Kidney (tissue), 14 donors: ENCODE measurements around the gene SFT2D3. TPM values are rescaled to one million over a fixed set of nuclear protein-coding genes. Genes with fewer than 3 reads are reported as not detected.
A peak's percentile ranks its signal among the peaks of the same experiment; 100 is the strongest.

Experiments used
- DNase-seq, 5 donors: peaks; one replicate each; pipeline ENCODE4 v3.0.0-alpha.2; 2013 to 2020
- FAIRE-seq: peaks from 2 replicates; lab custom pipeline; 2012; peaks lifted over from hg19 to GRCh38; lab: Jason Lieb, UNC
- H3K27ac ChIP-seq, 2 donors: one replicate each; pipeline ENCODE4 v1.7.0; 2013; ENCODE audit warnings: low read depth in 2 of 2, low read length in 2 of 2, inconsistent platforms in 1 of 2
- H3K27me3 ChIP-seq: one replicate; pipeline ENCODE4 v1.7.1; 2013; ENCODE audit warnings: low read length, inconsistent platforms; ENCODE audit not compliant: control insufficient read depth, insufficient read depth
- H3K36me3 ChIP-seq, 3 donors: one replicate each; pipeline versions ENCODE4 v1.7.0 to v1.7.1; 2013; ENCODE audit warnings: low read length in 3 of 3, control low read depth in 1 of 3, inconsistent platforms in 1 of 3; ENCODE audit not compliant: insufficient read depth in 3 of 3, control insufficient read depth in 2 of 3
- H3K4me1 ChIP-seq, 3 donors: one replicate each; pipeline versions ENCODE4 v1.7.0 to v1.7.1; 2013; ENCODE audit warnings: low read length in 3 of 3, inconsistent platforms in 1 of 3, low read depth in 1 of 3; ENCODE audit not compliant: control insufficient read depth in 2 of 3, insufficient read depth in 2 of 3
- H3K4me3 ChIP-seq, 3 donors: one replicate each; pipeline versions ENCODE4 v1.7.0 to v1.8.1; 2013; ENCODE audit warnings: low read length in 3 of 3, control low read depth in 1 of 3, inconsistent platforms in 1 of 3
- H3K9ac ChIP-seq, 3 donors: one replicate each; pipeline versions ENCODE4 v1.7.0 to v1.7.1; 2013; ENCODE audit warnings: low read length in 3 of 3, control low read depth in 1 of 3, inconsistent platforms in 1 of 3
- H3K9me3 ChIP-seq, 3 donors: one replicate each; pipeline versions ENCODE4 v1.7.0 to v1.7.1; 2013; ENCODE audit warnings: low read length in 3 of 3, control low read depth in 1 of 3, inconsistent platforms in 1 of 3; ENCODE audit not compliant: control insufficient read depth in 2 of 3, insufficient read depth in 1 of 3
- CTCF ChIP-seq: IDR thresholded peaks from 3 replicates; pipeline ENCODE4 v1.5.1; 2012; ENCODE audit warnings: mild to moderate bottlenecking, moderate library complexity, borderline replicate concordance; ENCODE audit not compliant: insufficient read depth; ENCODE audit errors: extremely low read depth
- intact Hi-C: fragments of 100-400 bp; cut with DNase I; formaldehyde crosslinking; loops from one replicate; pipeline ENCODE4 v1.11.1; 2022
- polyA plus RNA-seq: library from polyadenylated mRNA; stranded (reverse); fragments of 350-450 nt; fragmentation: Illumina TruSeq; extraction: RNeasy Lipid Tissue Mini Kit (QIAGEN cat#74804); gene quantifications from one replicate; pipeline ENCODE4 v1.2.3, GENCODE V29; 2014; ENCODE audit warnings: low read depth, low replicate concordance; ENCODE audit not compliant: insufficient read depth
- total RNA-seq: library from RNA; stranded (reverse); fragmentation: NEBNext Ultra II Directional; extraction: Animal tissue kit (Norgen Biotek cat#: 25700); gene quantifications from one replicate; pipeline ENCODE4 v1.2.1, GENCODE V29; 2021
- donor health status: control.
- donor health status: control.
- donor health status: control.
- donor health status: control.
- donor health status: control.
- donor health status: DM: yes; HTN: yes; CAD: no.
- donor health status: Normal renal cell carcinoma (clear cell type).

SFT2D3 gene
- total and polyA plus RNA-seq, 2 donors from 2014 or later: 5.1 to 9.3 TPM

GRCh38 chr2:127700527-127701192, 637 bp upstream of the SFT2D3 start:
- peak overlapping the region; percentile 70 to 89 (median 84) for H3K9ac ChIP-seq
- peak; percentile 46 to 85 (median 51) for DNase-seq
- H3K36me3 ChIP-seq: peaks cover 0 to 2% (median 0%) of the 10 kb centered on the region in 3 donors

GRCh38 chr2:127701651-127702394, 526 bp downstream of the SFT2D3 start:
- DNase-seq (peak; percentile 83 to 94 (median 88)), FAIRE-seq (no peak)
- H3K9me3 ChIP-seq: no peaks in the 10 kb centered on the region
- intact Hi-C loops: no loop called here
- TF ChIP-seq CTCF: no peak
- H3K4me1 ChIP-seq: peaks cover 0 to 14% (median 14%) of the 10 kb centered on the region in 3 donors
- no peaks in the 10 kb centered on the region for H3K27me3 ChIP-seq
- H3K4me3 ChIP-seq: peak overlapping the region; percentile 65 to 96 (median 85)
- peak overlapping the region; percentile 45 to 86 (median 50) for H3K9ac ChIP-seq
- H3K36me3 ChIP-seq: peaks cover 0 to 2% (median 0%) of the 10 kb centered on the region in 3 donors
- H3K27ac ChIP-seq: peak overlapping the region; percentile 94 to 97

More at GRCh38 chr2:127700527-127701192, 637 bp upstream of the SFT2D3 start:
- intact Hi-C loops: no loop called here
- no peak for FAIRE-seq
- peak overlapping the region; percentile 94 to 97 for H3K27ac ChIP-seq
- H3K9me3 ChIP-seq: no peaks in the 10 kb centered on the region
- no peaks in the 10 kb centered on the region for H3K27me3 ChIP-seq
- peaks cover 0 to 14% (median 14%) of the 10 kb centered on the region in 3 donors for H3K4me1 ChIP-seq
- peak overlapping the region; percentile 72 to 96 (median 85) for H3K4me3 ChIP-seq
- TF ChIP-seq CTCF: no peak

DNA sequence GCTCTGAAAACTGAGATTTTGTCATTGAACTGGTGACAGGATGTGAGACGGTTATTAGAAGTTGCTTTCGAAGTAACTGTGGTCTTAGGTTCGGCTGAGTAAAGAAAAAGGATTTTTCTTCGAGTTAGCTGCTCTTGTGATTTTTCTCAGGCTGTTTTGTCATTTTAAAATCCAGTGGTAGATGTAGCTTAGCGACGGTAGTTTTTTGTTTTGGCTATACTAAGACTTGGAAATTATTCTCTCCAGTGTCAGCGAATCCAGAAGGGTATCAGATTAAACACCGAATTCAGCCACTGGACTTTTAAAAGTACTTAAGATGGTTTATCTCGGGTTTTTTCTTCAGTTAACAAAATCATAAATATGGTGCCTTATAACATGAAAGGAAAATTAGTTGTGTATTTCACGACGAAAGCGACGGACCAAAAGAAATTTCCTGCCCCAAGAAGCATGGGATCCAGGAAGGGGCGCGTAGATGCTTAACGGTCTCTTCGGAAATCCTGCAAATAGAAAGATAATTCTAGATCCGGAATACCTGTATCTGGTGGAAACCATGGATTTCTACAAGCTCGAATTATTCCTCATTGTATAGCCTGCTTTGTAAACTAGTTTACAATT, 1.2 kb downstream of the SFT2D3 start:
- Histone ChIP-seq H3K36me3 (peaks cover 0 to 6% (median 2%) of the 10 kb centered on the region in 3 donors), H3K27me3 (no peaks in the 10 kb centered on the region), H3K9me3 (no peaks in the 10 kb centered on the region), H3K4me1 (peaks cover 0 to 14% (median 14%) of the 10 kb centered on the region in 3 donors), H3K27ac (peak overlapping the region; percentile 94 to 97), H3K4me3 (peak overlapping the region; percentile 58 to 96 (median 65)), H3K9ac (peak overlapping the region; percentile 45 to 86 (median 50))
- DNase-seq (no peak), FAIRE-seq (no peak)
- intact Hi-C loops: no loop called here
- no peak for TF ChIP-seq CTCF
